CD8-positive, alpha-beta memory T cell (primary cell): Measurements from ENCODE around the gene PDGFRB. TPM values are rescaled to one million over a fixed set of nuclear protein-coding genes. Genes with fewer than 3 reads are reported as not detected.

Experiments
- CTCF ChIA-PET: fragments of 350-600 bp; sonication (Branson Sonifier 250); formaldehyde crosslinking; loops from one replicate; lab custom pipeline; 2021; ENCODE audit warnings: antibody characterized with exemption; lab: Charles Lee
- POLR2A ChIA-PET: fragments of 350-600 bp; sonication (Branson Sonifier 250); formaldehyde crosslinking; loops from one replicate; lab custom pipeline; 2021; ENCODE audit warnings: antibody characterized with exemption; lab: Charles Lee
- DNase-seq, 5 donors: peaks; one replicate each; pipeline versions ENCODE4 v3.0.0 to v3.0.0-alpha.2; 2020 to 2022; ENCODE audit warnings: mixed read lengths in 1 of 5
- H3K27ac ChIP-seq: one replicate; pipeline ENCODE4 v1.7.0; 2013; ENCODE audit warnings: low read depth, mild to moderate bottlenecking, low read length, moderate library complexity
- H3K27me3 ChIP-seq: 2 replicates; pipeline ENCODE4 v1.7.0; 2013; ENCODE audit warnings: low read length, mild to moderate bottlenecking; ENCODE audit not compliant: insufficient read depth, poor library complexity, severe bottlenecking
- H3K36me3 ChIP-seq: 2 replicates; pipeline ENCODE4 v1.7.0; 2013; ENCODE audit warnings: mild to moderate bottlenecking, low read length, moderate library complexity; ENCODE audit not compliant: insufficient read depth
- H3K4me1 ChIP-seq: 2 replicates; pipeline ENCODE4 v1.7.0; 2013; ENCODE audit warnings: mild to moderate bottlenecking, low read length, moderate library complexity; ENCODE audit not compliant: insufficient read depth
- H3K4me3 ChIP-seq: 2 replicates; pipeline ENCODE4 v1.7.0; 2013; ENCODE audit warnings: mild to moderate bottlenecking, low read length
- H3K9me3 ChIP-seq: 2 replicates; pipeline ENCODE4 v1.7.0; 2013; ENCODE audit warnings: mild to moderate bottlenecking, low read length
- H3K27ac Mint-ChIP-seq, 8 donors: one replicate each; pipeline ENCODE4 v1.8.0; 2020 to 2021; ENCODE audit warnings: mixed read lengths in 8 of 8, mild to moderate bottlenecking in 6 of 8, inconsistent platforms in 3 of 8, moderate library complexity in 3 of 8
- H3K27me3 Mint-ChIP-seq, 2 donors: one replicate each; pipeline ENCODE4 v1.8.0; 2020 to 2021; ENCODE audit warnings: mixed read lengths in 2 of 2, mild to moderate bottlenecking in 1 of 2, moderate library complexity in 1 of 2
- H3K36me3 Mint-ChIP-seq, 3 donors: one replicate each; pipeline ENCODE4 v1.8.0; 2020 to 2021; ENCODE audit warnings: mixed read lengths in 3 of 3, inconsistent platforms in 1 of 3, mild to moderate bottlenecking in 1 of 3
- H3K4me1 Mint-ChIP-seq, 3 donors: one replicate each; pipeline ENCODE4 v1.8.0; 2020 to 2021; ENCODE audit warnings: mixed read lengths in 3 of 3, inconsistent platforms in 1 of 3, mild to moderate bottlenecking in 1 of 3
- H3K4me3 Mint-ChIP-seq, 7 donors: one replicate each; pipeline ENCODE4 v1.8.0; 2020 to 2021; ENCODE audit warnings: mixed read lengths in 7 of 7, mild to moderate bottlenecking in 6 of 7, moderate library complexity in 4 of 7, inconsistent platforms in 2 of 7
- H3K9me3 Mint-ChIP-seq, 5 donors: one replicate each; pipeline ENCODE4 v1.8.0; 2020 to 2022; ENCODE audit warnings: mixed read lengths in 5 of 5, mild to moderate bottlenecking in 3 of 5, moderate library complexity in 2 of 5, inconsistent platforms in 1 of 5
- polyA plus RNA-seq: library from polyadenylated mRNA; unstranded; fragments of 300-500 nt; fragmentation: Illumina TruSeq; gene quantifications from one replicate; pipeline ENCODE4 v1.2.3, GENCODE V29; 2021
- total RNA-seq, 2 experiments: library from RNA; stranded (reverse); gene quantifications; one replicate each; pipeline ENCODE4 v1.2.3, GENCODE V29; 2021

The PDGFRB gene
- total and polyA plus RNA-seq, 3 experiments from 2014 or later: 0.66 to 2.0 (median 0.81) TPM

DNA sequence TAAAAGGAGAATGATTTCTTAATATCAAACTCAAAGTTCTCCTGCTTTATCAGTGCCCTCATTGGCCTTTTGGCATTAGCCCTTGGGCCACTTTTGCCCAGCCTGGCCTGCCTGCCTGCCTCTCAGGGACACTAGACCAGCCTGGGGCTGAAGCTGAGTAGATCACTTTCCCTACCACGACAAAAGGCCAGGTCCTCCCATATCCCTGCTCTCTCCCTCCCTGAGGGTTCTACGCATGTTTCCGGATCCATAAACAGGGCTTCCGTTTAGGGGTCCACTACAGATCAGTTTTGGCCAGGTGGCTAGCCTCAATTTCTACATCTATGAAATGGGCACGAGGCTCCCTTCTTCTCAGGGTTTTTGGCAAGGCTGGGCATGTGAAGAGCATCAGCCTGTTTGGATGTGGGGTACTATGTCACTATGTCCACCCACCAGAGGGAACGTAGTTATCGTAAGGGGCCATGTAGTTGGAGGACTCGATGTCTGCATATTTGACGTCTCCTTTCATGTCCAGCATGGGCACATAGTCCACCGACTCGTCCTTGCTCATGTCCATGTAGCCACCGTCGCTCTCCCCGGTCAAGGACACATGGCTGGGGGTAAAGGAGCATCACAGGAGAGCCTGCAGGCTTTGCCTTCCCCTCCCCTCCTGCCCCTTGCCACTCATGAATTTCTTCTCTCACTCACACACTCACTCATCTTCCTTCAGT is 34.0 kb downstream of the PDGFRB start:
- Mint-ChIP-seq H3K4me1 (peaks cover 0 to 2% (median 0%) of the 10 kb centered on the region in 3 donors), H3K4me3 (peak overlapping the region in 1 of 7 donors; percentile 37), H3K27ac (no peak overlapping the region), H3K36me3 (no peaks in the 10 kb centered on the region), H3K27me3 (peaks cover 0 to 2% of the 10 kb centered on the region in 2 donors), H3K9me3 (no peaks in the 10 kb centered on the region)
- CTCF ChIA-PET: no interaction called here
- POLR2A ChIA-PET: no interaction called here
- H3K9me3 ChIP-seq: no peaks in the 10 kb centered on the region
- no peaks in the 10 kb centered on the region for H3K36me3 ChIP-seq
- H3K27ac ChIP-seq: no peak overlapping the region
- no peaks in the 10 kb centered on the region for H3K4me1 ChIP-seq
- H3K27me3 ChIP-seq: no peaks in the 10 kb centered on the region
- no peak overlapping the region for H3K4me3 ChIP-seq
- peak in 1 of 5 donors; percentile 33 for DNase-seq

DNA sequence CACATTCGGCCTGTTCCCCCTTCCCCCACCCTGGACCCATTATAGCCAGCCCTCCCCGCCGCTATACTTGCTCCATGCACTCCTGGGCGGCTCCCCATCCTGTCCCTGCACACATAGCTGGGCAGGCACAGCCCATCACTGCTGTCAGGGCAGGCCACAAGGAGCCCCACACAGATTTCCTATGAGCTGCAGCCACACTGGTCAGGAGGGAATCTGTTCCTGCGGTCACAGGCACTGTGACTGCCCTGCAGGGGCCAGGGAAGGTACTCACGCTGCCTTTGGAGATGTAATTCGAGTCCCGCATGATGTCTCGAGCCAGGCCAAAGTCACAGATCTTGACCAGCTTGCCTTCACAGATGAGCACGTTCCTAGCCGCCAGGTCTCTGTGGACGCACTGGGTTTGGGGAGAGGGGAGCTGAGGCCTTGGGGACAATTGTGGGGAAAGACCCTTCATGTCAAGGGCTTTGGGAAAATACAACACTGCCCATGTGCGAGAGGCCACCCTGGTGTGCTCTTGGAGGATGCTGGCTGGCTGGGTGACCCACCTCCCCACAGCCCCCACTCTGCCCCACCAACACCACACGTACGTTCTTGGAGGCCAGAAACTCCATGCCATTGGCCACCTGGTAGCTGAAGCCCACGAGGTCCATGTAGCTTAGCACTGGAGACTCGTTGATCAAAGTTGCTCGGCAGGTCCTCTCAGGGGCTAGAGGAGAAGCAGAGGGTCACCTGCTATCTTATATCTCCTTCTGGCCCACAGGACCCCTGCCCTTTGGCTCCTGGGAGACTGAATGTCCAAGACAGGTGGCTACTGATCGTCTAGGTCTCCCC is 34.8 kb downstream of the PDGFRB start:
- Mint-ChIP-seq H3K36me3 (no peaks in the 10 kb centered on the region), H3K27ac (peak overlapping the region in 1 of 8 donors; percentile 74), H3K9me3 (no peaks in the 10 kb centered on the region), H3K4me1 (peaks cover 0 to 2% (median 0%) of the 10 kb centered on the region in 3 donors), H3K27me3 (peaks cover 0 to 2% of the 10 kb centered on the region in 2 donors), H3K4me3 (no peak overlapping the region)
- peak in 1 of 5 donors; percentile 38 for DNase-seq
- H3K4me3 ChIP-seq: no peak overlapping the region
- CTCF ChIA-PET: no interaction called here
- H3K27ac ChIP-seq: no peak overlapping the region
- H3K9me3 ChIP-seq: no peaks in the 10 kb centered on the region
- no peaks in the 10 kb centered on the region for H3K27me3 ChIP-seq
- POLR2A ChIA-PET: no interaction called here
- no peaks in the 10 kb centered on the region for H3K36me3 ChIP-seq
- no peaks in the 10 kb centered on the region for H3K4me1 ChIP-seq

DNA sequence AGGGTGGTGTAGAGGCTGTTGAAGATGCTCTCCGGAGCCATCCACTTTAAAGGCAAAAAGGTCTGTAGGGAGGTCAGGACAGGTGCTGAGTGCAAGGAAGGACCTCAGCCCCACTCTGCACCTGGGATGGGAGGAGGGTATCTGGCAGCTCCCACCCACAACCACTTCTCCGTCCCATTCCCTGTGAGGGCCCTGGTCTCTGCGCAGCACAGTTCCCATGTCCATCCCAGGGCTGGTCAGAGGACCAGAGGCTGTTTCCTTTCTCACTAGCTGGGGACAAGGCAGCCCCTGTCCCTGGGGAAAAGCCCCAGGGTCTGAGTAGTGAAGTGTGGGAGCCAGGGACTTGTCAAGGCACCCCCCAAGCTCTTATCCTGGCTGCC is 35.6 kb downstream of the PDGFRB start:
- H3K4me1 ChIP-seq: no peaks in the 10 kb centered on the region
- Mint-ChIP-seq H3K4me1 (peaks cover 0 to 2% (median 0%) of the 10 kb centered on the region in 3 donors), H3K9me3 (no peaks in the 10 kb centered on the region), H3K27ac (peak overlapping the region in 1 of 8 donors; percentile 74), H3K36me3 (no peaks in the 10 kb centered on the region), H3K27me3 (peaks cover 0 to 2% of the 10 kb centered on the region in 2 donors), H3K4me3 (no peak overlapping the region)
- no peaks in the 10 kb centered on the region for H3K9me3 ChIP-seq
- H3K27me3 ChIP-seq: no peaks in the 10 kb centered on the region
- no peak overlapping the region for H3K4me3 ChIP-seq
- no peak for DNase-seq
- ChIA-PET CTCF (no interaction called here), POLR2A (no interaction called here)
- H3K36me3 ChIP-seq: no peaks in the 10 kb centered on the region
- H3K27ac ChIP-seq: no peak overlapping the region

DNA sequence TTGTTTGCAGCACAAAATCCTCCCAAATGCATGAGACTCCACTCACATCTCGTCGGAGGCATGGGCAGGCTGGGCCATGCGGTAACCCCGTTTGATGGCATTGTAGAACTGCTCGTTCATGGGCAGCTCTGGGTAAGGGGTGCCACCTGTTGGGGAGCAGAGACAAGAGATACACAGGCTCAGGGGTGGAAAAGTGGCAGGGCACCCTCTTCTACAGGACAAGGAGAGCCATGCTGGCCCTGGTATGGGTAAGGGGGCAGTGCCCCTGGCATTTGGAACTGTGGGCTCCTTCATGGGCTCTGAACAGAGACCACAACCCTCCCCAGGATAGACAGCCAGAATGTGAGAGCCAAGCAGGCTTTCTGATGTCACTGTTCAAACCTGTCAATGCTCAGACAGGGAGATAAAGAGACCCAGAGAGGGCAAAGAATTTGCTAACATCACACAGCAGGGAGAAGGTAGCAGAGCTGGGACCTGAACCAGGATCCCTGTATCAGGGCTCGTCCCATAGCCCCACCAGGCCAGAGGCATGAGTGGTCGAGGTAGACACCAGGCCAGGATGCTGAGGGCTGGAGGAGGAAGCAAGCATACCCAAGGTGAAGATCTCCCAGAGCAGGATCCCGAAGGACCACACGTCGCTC is 36.1 kb downstream of the PDGFRB start:
- H3K27me3 Mint-ChIP-seq: peaks cover 0 to 2% of the 10 kb centered on the region in 2 donors
- DNase-seq: no peak
- H3K27ac Mint-ChIP-seq: no peak overlapping the region

DNA sequence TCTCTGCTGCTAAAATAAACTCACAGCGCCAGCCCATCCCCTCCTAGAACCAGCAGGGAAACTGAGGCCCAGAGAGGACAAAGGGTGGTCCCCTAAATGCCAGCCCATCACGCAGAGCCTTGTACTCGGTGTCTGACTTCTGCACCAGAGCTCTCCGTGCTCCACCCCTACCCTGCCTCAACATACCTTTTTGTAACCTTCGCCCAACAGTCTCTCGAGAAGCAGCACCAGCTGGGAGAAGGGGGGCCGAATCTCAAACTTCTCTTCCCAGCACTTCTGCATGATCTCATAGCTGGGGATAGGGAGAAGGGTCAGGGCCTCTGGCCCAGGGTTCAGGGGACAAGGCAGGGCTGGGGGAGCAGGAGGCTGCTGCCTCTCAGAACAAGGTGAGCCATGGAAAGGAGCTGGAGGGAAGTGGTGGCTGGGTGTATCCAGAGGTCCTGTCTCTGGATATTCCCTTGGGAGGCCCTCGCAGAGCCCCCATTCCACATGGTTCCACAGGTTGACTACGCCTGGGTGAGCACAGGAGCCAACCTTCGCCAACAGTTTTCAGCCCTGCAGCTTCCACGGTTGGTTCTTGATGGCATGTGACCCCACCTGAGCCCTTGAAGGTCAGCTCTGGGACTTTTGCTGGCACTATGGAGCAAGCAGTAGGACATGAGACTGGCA is 37.0 kb downstream of the PDGFRB start:
- ChIA-PET CTCF (no interaction called here), POLR2A (no interaction called here)
- Mint-ChIP-seq H3K27ac (no peak overlapping the region), H3K4me3 (no peak overlapping the region), H3K4me1 (peaks cover 0 to 2% (median 0%) of the 10 kb centered on the region in 3 donors), H3K27me3 (peaks cover 0 to 2% of the 10 kb centered on the region in 2 donors), H3K36me3 (no peaks in the 10 kb centered on the region), H3K9me3 (no peaks in the 10 kb centered on the region)
- H3K27me3 ChIP-seq: no peaks in the 10 kb centered on the region
- no peak for DNase-seq
- H3K4me3 ChIP-seq: no peak overlapping the region
- no peak overlapping the region for H3K27ac ChIP-seq
- H3K4me1 ChIP-seq: no peaks in the 10 kb centered on the region
- H3K36me3 ChIP-seq: no peaks in the 10 kb centered on the region
- H3K9me3 ChIP-seq: no peaks in the 10 kb centered on the region

More for the DNA sequence above, 36.1 kb downstream of the PDGFRB start:
- H3K4me3 Mint-ChIP-seq: no peak overlapping the region
- no peaks in the 10 kb centered on the region for H3K9me3 Mint-ChIP-seq
- no peaks in the 10 kb centered on the region for H3K36me3 Mint-ChIP-seq
- ChIA-PET POLR2A (no interaction called here), CTCF (no interaction called here)
- Histone ChIP-seq H3K27me3 (no peaks in the 10 kb centered on the region), H3K4me3 (no peak overlapping the region), H3K9me3 (no peaks in the 10 kb centered on the region), H3K4me1 (no peaks in the 10 kb centered on the region), H3K36me3 (no peaks in the 10 kb centered on the region), H3K27ac (no peak overlapping the region)
- H3K4me1 Mint-ChIP-seq: peaks cover 0 to 2% (median 0%) of the 10 kb centered on the region in 3 donors

DNA sequence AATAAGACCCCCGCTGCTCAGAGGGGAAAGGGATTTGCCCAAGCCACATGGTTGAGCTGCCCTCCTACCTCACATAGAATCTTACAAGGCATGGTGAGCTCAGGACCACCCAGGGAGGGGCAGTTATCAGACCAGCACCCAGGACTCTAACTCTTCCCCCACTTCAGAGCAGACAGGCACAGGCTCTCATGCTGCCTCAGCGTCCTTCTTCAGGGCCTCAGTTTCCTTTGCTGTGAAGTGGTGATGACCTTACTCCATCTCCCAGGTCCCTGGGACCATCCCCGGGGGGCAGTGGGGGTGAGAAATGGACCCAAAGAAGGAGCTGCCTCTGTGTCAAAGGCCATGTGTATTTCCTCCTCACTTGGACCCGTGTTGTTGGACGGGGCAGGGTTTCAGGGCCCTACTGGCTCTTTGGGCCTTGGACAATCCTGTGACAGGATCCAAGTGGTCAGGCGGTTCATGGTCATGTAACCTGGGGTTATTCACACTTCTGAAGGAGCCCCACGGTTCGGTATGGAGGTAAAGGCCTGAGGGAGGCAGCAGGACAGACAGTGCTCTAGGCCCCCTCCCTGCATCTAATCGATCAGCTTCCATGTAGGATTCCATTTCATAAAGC is 37.6 kb downstream of the PDGFRB start:
- H3K27me3 Mint-ChIP-seq: peaks cover 3 to 5% of the 10 kb centered on the region in 2 donors
- H3K36me3 ChIP-seq: no peaks in the 10 kb centered on the region
- no peak for DNase-seq
- H3K4me1 ChIP-seq: no peaks in the 10 kb centered on the region
- ChIA-PET POLR2A (no interaction called here), CTCF (interaction anchor here (1.3 kb wide), 1 partner anchor 10 kb away, joined by 3 read pairs; no protein-coding TSS in a partner anchor)
- no peak overlapping the region for H3K4me3 Mint-ChIP-seq
- H3K27ac Mint-ChIP-seq: no peak overlapping the region
- H3K27ac ChIP-seq: no peak overlapping the region
- H3K4me3 ChIP-seq: no peak overlapping the region
- H3K9me3 Mint-ChIP-seq: no peaks in the 10 kb centered on the region
- H3K36me3 Mint-ChIP-seq: peaks cover 0 to 1% (median 0%) of the 10 kb centered on the region in 3 donors
- H3K27me3 ChIP-seq: no peaks in the 10 kb centered on the region
- no peaks in the 10 kb centered on the region for H3K9me3 ChIP-seq
- H3K4me1 Mint-ChIP-seq: peaks cover 0 to 2% (median 0%) of the 10 kb centered on the region in 3 donors

DNA sequence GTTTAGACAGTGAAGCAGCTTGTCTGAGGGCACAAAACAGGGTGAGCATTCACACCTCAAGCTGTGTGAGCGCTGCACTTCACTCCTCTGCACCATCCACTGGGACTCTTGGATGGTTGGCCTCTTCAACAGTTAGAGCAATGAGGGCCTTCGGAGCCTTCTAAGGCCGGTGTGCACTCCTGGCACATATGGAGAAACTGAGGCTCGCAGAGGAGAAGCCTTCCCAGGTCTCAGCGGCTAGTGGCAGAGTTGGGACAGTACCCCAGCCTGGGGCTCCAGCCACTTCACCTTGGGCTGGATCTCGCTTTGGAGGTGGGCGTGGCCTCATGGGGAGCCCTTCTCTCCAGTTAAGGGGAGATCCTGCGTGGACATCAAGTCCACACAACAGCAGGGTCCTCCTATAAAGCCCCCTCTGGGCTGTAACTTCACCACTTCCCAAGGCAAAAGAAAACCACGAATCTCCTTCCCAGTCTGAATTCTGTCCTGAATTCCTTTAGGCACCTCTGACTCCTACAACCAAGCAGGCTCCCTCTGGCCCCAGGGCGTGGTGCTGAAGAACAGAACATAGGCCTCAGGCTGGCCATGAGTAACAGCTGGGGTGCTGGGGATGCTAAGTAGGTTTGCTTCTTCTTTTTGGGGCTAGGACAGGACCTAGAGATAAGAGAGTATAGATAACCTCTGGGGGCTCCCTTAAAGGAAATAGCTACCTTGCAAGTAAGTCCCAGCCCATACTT is 38.8 kb downstream of the PDGFRB start:
- Mint-ChIP-seq H3K4me3 (no peak overlapping the region), H3K27me3 (peaks cover 5 to 9% of the 10 kb centered on the region in 2 donors), H3K36me3 (peaks cover 0 to 1% (median 0%) of the 10 kb centered on the region in 3 donors), H3K27ac (no peak overlapping the region), H3K9me3 (no peaks in the 10 kb centered on the region), H3K4me1 (no peaks in the 10 kb centered on the region)
- Histone ChIP-seq H3K27ac (no peak overlapping the region), H3K4me1 (no peaks in the 10 kb centered on the region), H3K9me3 (no peaks in the 10 kb centered on the region), H3K4me3 (no peak overlapping the region), H3K36me3 (no peaks in the 10 kb centered on the region), H3K27me3 (no peaks in the 10 kb centered on the region)
- no peak for DNase-seq
- ChIA-PET CTCF (interaction anchor here (1.3 kb wide), 1 partner anchor 11 kb away, joined by 3 read pairs; no protein-coding TSS in a partner anchor), POLR2A (no interaction called here)
